ENCODE results near the gene CELF4.

CELF4 gene

DNA sequence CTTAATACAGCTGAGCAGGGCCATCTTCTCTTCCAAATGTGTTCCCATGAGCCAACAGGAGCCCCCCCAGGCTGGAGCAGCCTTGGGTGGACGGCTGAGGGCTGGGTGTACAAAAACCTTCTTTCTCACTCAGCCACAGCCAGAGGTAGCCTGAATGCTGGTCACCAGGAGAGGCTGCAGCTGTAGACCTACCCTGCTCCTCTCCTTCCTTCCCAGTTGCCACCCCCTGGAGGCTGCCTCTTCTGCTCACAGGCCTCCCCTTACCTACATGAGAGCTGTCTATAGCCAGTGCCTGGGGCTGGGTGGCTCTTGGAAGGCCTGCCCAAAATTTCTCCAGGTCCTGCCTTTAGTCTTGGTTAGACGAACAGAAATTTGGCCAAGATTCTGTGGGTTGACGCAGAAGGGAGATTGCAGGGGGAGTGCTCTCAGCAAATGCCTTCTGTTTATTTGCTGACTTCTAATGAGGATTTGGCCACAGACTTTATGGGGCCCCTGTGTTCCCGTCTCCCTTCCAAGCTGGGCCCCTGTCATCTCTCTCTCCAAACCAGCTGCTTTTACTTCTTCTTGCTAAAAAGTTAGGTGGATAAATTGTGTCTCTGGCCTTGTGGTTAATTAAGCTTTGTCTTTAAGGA, 18.3 kb downstream of the CELF4 start:
- Histone ChIP-seq H3K27ac (no peak overlapping the region), H3K36me3 (ENCODE audit: insufficient read depth, low read length) (no peaks in the 10 kb centered on the region), H3K9ac (ENCODE audit: insufficient read length) (no peak overlapping the region), H3K4me3 (no peak overlapping the region), H3K9me3 (ENCODE audit: low read depth, low read length) (no peaks in the 10 kb centered on the region)
- TF ChIP-seq EZH2 (IDR thresholded peaks at IDR 0.05) (no peak), POLR2AphosphoS5 (IDR thresholded peaks at IDR 0.05; ENCODE audit: borderline replicate concordance, low read depth, low read length) (no peak), FOXP2 (optimal IDR thresholded peaks at IDR 0.05; ENCODE audit: control extremely low read depth, extremely low read length, insufficient read depth) (no peak)
- DNase-seq (ENCODE audit: low read depth, low spot score) = no peak

DNA sequence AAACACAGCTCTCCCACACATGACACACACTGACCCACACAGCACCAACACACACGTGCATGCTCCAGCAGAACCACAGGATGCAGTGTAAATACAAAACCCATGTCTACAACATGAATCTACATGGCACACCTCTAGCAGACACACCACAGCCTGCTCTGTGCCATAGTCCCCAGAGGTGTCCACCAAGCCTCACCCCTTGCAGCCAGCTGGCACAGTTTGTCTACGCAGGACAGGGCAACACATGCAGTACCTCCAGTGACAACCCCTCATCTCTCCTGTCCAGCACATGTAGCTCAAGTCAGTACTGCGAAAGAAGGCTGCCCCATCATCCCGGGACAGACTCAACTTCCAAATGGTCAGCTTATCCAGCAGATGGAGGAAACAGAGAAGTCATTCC, 18.9 kb downstream of the CELF4 start:
- DNase-seq (ENCODE audit: low read depth, low spot score) = no peak
- H3K9me3 ChIP-seq (ENCODE audit: low read depth, low read length) = no peaks in the 10 kb centered on the region

DNA sequence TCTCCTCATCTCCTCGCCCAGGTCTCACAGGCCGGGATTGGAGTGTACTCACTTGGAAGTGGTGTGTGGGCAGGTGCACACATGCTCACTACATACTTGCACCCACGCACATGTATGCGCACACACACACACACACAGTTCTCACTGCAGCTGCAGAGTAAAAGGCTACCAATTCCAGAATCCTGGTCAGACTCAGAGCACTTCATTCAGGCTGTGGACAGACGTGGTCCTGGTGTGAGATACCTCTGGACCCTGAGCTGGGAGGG, 19.4 kb downstream of the CELF4 start:
- Histone ChIP-seq H3K36me3 (ENCODE audit: insufficient read depth, low read length) (no peaks in the 10 kb centered on the region), H3K9ac (ENCODE audit: insufficient read length) (no peak overlapping the region), H3K9me3 (ENCODE audit: low read depth, low read length) (no peaks in the 10 kb centered on the region), H3K4me3 (no peak overlapping the region), H3K27ac (no peak overlapping the region)
- TF ChIP-seq EZH2 (IDR thresholded peaks at IDR 0.05) = no peak
- no peak for TF ChIP-seq FOXP2 (optimal IDR thresholded peaks at IDR 0.05; ENCODE audit: control extremely low read depth, extremely low read length, insufficient read depth)
- TF ChIP-seq POLR2AphosphoS5 (IDR thresholded peaks at IDR 0.05; ENCODE audit: borderline replicate concordance, low read depth, low read length) = no peak
- no peak for DNase-seq (ENCODE audit: low read depth, low spot score)

More for the DNA sequence above, 18.9 kb downstream of the CELF4 start:
- TF ChIP-seq EZH2 (IDR thresholded peaks at IDR 0.05) = no peak
- no peak for TF ChIP-seq FOXP2 (optimal IDR thresholded peaks at IDR 0.05; ENCODE audit: control extremely low read depth, extremely low read length, insufficient read depth)
- no peak for TF ChIP-seq POLR2AphosphoS5 (IDR thresholded peaks at IDR 0.05; ENCODE audit: borderline replicate concordance, low read depth, low read length)
- no peak overlapping the region for H3K27ac ChIP-seq
- H3K9ac ChIP-seq (ENCODE audit: insufficient read length) = no peak overlapping the region
- H3K4me3 ChIP-seq = no peak overlapping the region
- no peaks in the 10 kb centered on the region for H3K36me3 ChIP-seq (ENCODE audit: insufficient read depth, low read length)

DNA sequence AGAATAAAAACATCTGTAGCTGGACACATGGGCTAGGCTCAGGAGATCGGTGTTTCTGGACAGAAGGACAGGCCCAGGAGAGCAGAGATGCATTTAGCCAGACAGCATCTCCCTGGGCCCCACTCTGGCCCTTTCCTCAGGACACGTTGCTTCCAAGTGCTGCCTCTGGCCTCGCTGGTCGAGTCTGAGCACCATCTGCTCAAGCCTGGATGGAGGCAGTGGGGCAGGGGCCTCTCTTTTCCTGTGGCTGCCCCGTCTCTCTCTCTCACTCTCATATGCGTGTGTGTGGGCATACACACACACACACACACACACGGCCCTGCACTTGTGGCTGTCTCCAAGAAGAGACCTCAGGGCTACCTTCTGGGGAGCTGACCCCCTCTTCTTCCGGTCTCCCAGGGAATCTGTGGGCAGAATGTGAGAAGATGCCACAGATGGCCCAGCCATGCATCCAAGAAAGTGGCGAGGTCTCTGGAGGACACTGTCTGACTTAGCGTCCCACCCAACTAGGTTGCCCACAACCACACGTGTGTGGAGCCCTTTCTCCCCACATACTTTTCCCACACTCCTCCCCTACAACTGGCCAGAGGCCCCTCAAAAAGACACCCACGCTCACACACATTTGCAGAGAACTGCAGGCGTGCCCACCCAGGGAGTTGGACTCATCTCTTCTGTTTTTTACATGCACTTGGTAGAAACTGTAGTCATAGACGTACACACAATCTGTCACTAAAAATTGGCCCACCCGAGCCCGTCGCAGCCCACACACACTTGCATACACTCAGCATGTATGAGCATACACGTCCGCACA, 19.9 kb downstream of the CELF4 start:
- H3K9ac ChIP-seq (ENCODE audit: insufficient read length) = no peak overlapping the region
- H3K27ac ChIP-seq = no peak overlapping the region
- H3K9me3 ChIP-seq (ENCODE audit: low read depth, low read length) = no peaks in the 10 kb centered on the region
- no peak overlapping the region for H3K4me3 ChIP-seq
- TF ChIP-seq FOXP2 (optimal IDR thresholded peaks at IDR 0.05; ENCODE audit: control extremely low read depth, extremely low read length, insufficient read depth) (no peak), EZH2 (IDR thresholded peaks at IDR 0.05) (no peak), POLR2AphosphoS5 (IDR thresholded peaks at IDR 0.05; ENCODE audit: borderline replicate concordance, low read depth, low read length) (no peak)
- no peaks in the 10 kb centered on the region for H3K36me3 ChIP-seq (ENCODE audit: insufficient read depth, low read length)
- no peak for DNase-seq (ENCODE audit: low read depth, low spot score)

DNA sequence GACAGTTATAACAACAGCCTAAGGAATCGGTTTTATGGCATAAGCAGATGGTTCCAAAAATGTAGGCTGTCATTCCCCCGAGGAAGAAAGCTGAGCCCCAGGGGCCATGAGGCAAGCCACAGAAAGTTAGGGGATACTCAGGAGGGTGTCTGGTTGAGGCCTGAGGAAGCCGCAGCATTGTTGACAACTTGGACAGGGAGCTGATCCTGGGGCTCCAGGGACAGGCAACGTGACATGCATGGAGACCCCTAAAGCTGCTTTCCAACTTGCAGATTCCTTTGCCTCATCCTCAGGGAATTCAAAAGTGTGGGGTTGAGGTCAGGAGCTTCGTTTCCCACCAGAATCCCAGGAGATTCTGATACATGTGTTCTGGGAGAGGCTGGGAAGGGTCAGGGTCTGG, 20.9 kb downstream of the CELF4 start:
- no peak overlapping the region for H3K27ac ChIP-seq

DNA sequence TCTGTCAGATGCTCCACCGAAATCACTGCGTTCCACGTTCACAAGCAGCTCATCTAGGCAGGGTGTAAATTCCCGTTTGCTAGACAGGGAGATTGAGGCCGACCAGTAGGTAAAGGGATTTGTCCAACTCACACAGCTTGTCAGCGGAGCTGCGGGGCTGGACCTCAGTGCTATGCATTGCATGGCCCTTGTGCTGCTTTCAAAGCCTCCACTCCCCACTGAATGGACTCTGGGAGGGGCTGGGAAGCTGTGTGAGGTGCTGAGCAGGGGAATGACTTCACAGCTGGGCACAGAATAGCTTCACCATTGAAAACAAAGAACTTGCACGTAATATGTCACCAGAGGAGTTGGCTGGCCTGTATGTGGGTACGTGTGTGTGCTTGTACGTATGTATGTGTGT, 21.4 kb downstream of the CELF4 start:
- no peaks in the 10 kb centered on the region for H3K36me3 ChIP-seq (ENCODE audit: insufficient read depth, low read length)
- H3K27ac ChIP-seq = no peak overlapping the region
- no peaks in the 10 kb centered on the region for H3K9me3 ChIP-seq (ENCODE audit: low read depth, low read length)
- no peak for TF ChIP-seq POLR2AphosphoS5 (IDR thresholded peaks at IDR 0.05; ENCODE audit: borderline replicate concordance, low read depth, low read length)
- TF ChIP-seq FOXP2 (optimal IDR thresholded peaks at IDR 0.05; ENCODE audit: control extremely low read depth, extremely low read length, insufficient read depth) = no peak
- no peak for TF ChIP-seq EZH2 (IDR thresholded peaks at IDR 0.05)
- H3K9ac ChIP-seq (ENCODE audit: insufficient read length) = no peak overlapping the region
- no peak for DNase-seq (ENCODE audit: low read depth, low spot score)
- no peak overlapping the region for H3K4me3 ChIP-seq

More for the DNA sequence above, 20.9 kb downstream of the CELF4 start:
- no peak for DNase-seq (ENCODE audit: low read depth, low spot score)
- Histone ChIP-seq H3K9ac (ENCODE audit: insufficient read length) (no peak overlapping the region), H3K9me3 (ENCODE audit: low read depth, low read length) (no peaks in the 10 kb centered on the region), H3K36me3 (ENCODE audit: insufficient read depth, low read length) (no peaks in the 10 kb centered on the region), H3K4me3 (no peak overlapping the region)
- no peak for TF ChIP-seq FOXP2 (optimal IDR thresholded peaks at IDR 0.05; ENCODE audit: control extremely low read depth, extremely low read length, insufficient read depth)
- no peak for TF ChIP-seq EZH2 (IDR thresholded peaks at IDR 0.05)
- no peak for TF ChIP-seq POLR2AphosphoS5 (IDR thresholded peaks at IDR 0.05; ENCODE audit: borderline replicate concordance, low read depth, low read length)

DNA sequence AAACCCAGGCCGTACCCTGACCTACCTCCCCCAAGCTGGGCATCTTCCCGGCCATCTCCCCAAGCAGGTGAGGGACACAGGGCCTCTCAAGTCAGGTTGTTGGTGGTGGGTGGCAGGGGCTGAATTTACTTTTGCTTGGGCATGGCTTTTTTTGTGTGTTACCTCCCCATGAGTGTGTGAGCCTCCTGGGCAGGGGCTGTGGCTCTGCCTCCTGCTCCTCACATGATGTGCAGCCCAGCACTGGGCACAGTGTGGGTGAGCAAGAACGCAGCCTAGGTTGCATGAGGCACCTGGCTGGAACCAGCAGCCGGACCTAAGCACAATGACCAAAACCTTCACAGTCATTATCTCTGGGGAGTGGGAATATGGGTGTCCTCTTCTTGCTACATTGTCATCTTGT, 22.3 kb downstream of the CELF4 start:
- no peak for DNase-seq (ENCODE audit: low read depth, low spot score)
- TF ChIP-seq FOXP2 (optimal IDR thresholded peaks at IDR 0.05; ENCODE audit: control extremely low read depth, extremely low read length, insufficient read depth) (no peak), EZH2 (IDR thresholded peaks at IDR 0.05) (no peak)
- Histone ChIP-seq H3K36me3 (ENCODE audit: insufficient read depth, low read length) (no peaks in the 10 kb centered on the region), H3K4me3 (no peak overlapping the region), H3K9me3 (ENCODE audit: low read depth, low read length) (no peaks in the 10 kb centered on the region), H3K9ac (ENCODE audit: insufficient read length) (no peak overlapping the region), H3K27ac (no peak overlapping the region)

DNA sequence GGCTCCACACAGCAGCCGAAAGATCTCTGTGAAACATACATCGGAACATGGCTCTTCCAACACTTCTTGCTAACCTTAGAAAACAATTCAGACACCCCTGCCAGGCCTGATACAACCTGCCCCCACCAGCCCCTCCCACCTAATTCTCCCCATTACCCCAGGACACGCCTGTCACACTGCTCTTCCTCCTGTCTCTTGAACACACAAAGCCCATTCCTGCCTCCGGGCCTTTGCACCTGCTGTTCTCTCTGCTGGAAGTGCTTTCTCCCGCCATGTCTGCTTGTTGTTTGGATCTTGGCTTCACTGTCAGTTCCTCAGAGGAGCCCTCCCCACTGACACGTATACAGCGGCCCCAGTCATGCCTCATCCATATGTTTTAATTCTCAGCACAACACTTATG, 24.1 kb downstream of the CELF4 start:
- Histone ChIP-seq H3K27ac (no peak overlapping the region), H3K9me3 (ENCODE audit: low read depth, low read length) (no peaks in the 10 kb centered on the region), H3K9ac (ENCODE audit: insufficient read length) (no peak overlapping the region), H3K4me3 (no peak overlapping the region), H3K36me3 (ENCODE audit: insufficient read depth, low read length) (no peaks in the 10 kb centered on the region)
- DNase-seq (ENCODE audit: low read depth, low spot score) = no peak
- TF ChIP-seq POLR2AphosphoS5 (IDR thresholded peaks at IDR 0.05; ENCODE audit: borderline replicate concordance, low read depth, low read length) (no peak), EZH2 (IDR thresholded peaks at IDR 0.05) (no peak), FOXP2 (optimal IDR thresholded peaks at IDR 0.05; ENCODE audit: control extremely low read depth, extremely low read length, insufficient read depth) (no peak)

Measured in SK-N-MC (cell line).